NCI-H2227 treated with DMSO at 0.1 percent for 48 hours (cell line): ENCODE data around the gene NOL11.
"Not testable (repeated sequence)": the region's sequence is repeated elsewhere in the genome, so short reads cannot be mapped to it uniquely, and the experiment has no call there.

Source experiments
- DNase-seq: peaks from one replicate; lab custom pipeline; 2025; lab: John Stamatoyannopoulos, UW

The NOL11 gene

GRCh38 chr17:67754001-67754400 is 36.3 kb downstream of the NOL11 start:
- DNase-seq = no peak

GRCh38 chr17:67754686-67755085 is 37.0 kb downstream of the NOL11 start:
- DNase-seq = not testable (repeated sequence)

- DNase-seq = not testable (repeated sequence)
These were observed 39.0 kb downstream of the NOL11 start for GRCh38 chr17:67756766-67757165.

- no peak for DNase-seq
These were observed 41.8 kb downstream of the NOL11 start for GRCh38 chr17:67759355-67760171.

GRCh38 chr17:67765623-67766022 is 47.9 kb downstream of the NOL11 start:
- DNase-seq = no peak

GRCh38 chr17:67769231-67769630 is 51.5 kb downstream of the NOL11 start:
- DNase-seq = no peak

- no peak for DNase-seq
These were observed 52.8 kb downstream of the NOL11 start for GRCh38 chr17:67770539-67770938.

GRCh38 chr17:67772679-67773078 is 54.9 kb downstream of the NOL11 start:
- DNase-seq = no peak

GRCh38 chr17:67773246-67773645 is 55.5 kb downstream of the NOL11 start:
- no peak for DNase-seq

- DNase-seq = no peak
These were observed 61.4 kb downstream of the NOL11 start for GRCh38 chr17:67779098-67779672.

- no peak for DNase-seq
These were observed 66.8 kb downstream of the NOL11 start for GRCh38 chr17:67784364-67785121.

- DNase-seq = no peak
These were observed 67.4 kb downstream of the NOL11 start for GRCh38 chr17:67785122-67785477.

- no peak for DNase-seq
These were observed 67.8 kb downstream of the NOL11 start for GRCh38 chr17:67785504-67785903.
